ENCODE measurements around the gene P4HB.

P4HB gene

DNA sequence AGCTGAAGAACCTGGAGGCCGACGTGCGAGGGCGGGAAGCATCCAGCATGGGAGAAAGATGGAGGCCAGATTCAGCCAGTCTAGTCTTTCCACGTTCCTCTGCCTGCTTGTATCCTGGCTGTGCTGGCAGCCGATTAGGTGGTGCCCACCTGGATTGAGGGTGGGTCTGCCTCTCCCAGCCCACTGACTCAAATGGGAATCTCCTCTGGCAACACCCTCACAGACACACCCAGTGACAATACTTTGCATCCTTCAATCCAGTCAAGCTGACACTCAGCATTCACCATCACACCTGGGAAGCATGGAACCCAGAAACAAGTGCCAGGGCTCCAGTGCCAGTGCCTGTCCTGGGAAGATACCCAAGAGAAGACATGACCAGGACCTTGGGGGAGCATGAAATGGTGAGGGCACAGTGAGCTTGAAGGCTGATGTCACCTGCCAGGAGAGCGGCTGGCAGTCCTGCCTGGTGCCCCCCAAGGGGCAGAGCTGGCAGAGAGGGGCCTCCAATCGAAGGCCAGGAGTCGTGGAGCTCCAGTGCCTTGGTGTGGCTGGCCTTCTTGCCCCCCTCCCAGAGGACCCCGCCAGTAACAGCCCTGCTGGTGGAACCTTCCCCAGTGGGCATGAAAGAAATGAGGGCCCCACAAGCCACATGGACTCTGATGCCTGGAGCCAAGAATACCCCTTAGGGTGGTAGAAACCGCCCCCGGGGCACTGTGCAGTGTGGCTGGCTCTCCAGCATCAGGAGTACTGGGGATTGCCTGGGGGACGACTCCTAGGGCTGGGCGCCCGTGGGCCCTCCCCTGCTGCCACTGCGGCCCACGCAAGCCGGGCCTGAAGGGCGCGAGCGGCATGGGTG, 41.1 kb upstream of the P4HB start:
- Histone ChIP-seq H3K36me3 (ENCODE audit: insufficient read depth, low read length) (peaks cover 7% of the 10 kb centered on the region; the same call in 1 of the 2 replicates), H3K9me3 (ENCODE audit: control insufficient read depth, insufficient read depth, low read length) (no peaks in the 10 kb centered on the region), H3K4me1 (ENCODE audit: insufficient read depth, low read length) (no peaks in the 10 kb centered on the region; the same call in 1 of the 2 replicates), H3K9ac (ENCODE audit: low read depth, low read length) (peak overlapping the region; percentile 42; the same call in 1 of the 2 replicates)

DNA sequence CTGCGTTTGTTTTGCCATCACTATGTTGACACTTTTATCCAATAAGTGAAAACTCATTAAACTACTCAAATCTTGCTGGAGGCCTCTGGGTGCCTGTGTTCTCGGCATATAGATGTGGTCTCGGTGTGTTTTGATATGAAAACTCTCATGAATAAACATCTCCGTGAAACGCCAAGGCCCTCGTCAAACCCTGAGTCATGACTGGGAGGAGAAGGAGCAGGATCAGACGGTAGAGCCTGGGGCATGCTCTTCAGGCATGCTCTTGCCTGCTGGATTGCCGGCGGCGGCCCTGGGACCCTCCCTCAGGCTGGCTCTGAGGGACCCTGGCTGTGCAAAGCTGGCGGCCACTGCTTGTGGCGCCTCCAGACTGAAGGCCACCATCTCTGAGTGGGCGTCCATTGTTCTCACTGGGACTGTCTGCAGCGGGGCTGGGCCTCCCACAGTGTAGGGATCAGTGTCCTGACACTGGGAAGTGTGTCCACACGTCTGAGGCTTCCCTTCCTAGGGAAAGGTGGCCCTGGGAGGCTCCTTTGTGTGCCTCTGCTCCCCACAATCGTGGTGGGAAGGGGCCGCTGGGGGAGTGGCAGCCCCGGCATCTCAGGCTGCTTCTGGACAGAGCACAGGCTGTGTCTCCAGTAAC, 40.0 kb upstream of the P4HB start:
- Histone ChIP-seq H3K4me1 (ENCODE audit: insufficient read depth, low read length) (no peaks in the 10 kb centered on the region; the same call in 1 of the 2 replicates), H3K36me3 (ENCODE audit: insufficient read depth, low read length) (peaks cover 11% of the 10 kb centered on the region; the same call in 1 of the 2 replicates)

GRCh38 chr17:81899514-81900166, 39.3 kb upstream of the P4HB start:
- no peaks in the 10 kb centered on the region; the same call in 1 of the 2 replicates for H3K4me1 ChIP-seq (ENCODE audit: insufficient read depth, low read length)
- peaks cover 14% of the 10 kb centered on the region; the same call in 1 of the 2 replicates for H3K36me3 ChIP-seq (ENCODE audit: insufficient read depth, low read length)
- no peaks in the 10 kb centered on the region for H3K9me3 ChIP-seq (ENCODE audit: control insufficient read depth, insufficient read depth, low read length)
- no peak overlapping the region for H3K9ac ChIP-seq (ENCODE audit: low read depth, low read length)

More for the DNA sequence above, 40.0 kb upstream of the P4HB start:
- no peaks in the 10 kb centered on the region for H3K9me3 ChIP-seq (ENCODE audit: control insufficient read depth, insufficient read depth, low read length)
- no peak overlapping the region for H3K9ac ChIP-seq (ENCODE audit: low read depth, low read length)

GRCh38 chr17:81898885-81899284, 38.5 kb upstream of the P4HB start:
- Histone ChIP-seq H3K9me3 (ENCODE audit: control insufficient read depth, insufficient read depth, low read length) (no peaks in the 10 kb centered on the region), H3K9ac (ENCODE audit: low read depth, low read length) (no peak overlapping the region), H3K36me3 (ENCODE audit: insufficient read depth, low read length) (peaks cover 18% of the 10 kb centered on the region; the same call in 1 of the 2 replicates), H3K4me1 (ENCODE audit: insufficient read depth, low read length) (no peaks in the 10 kb centered on the region; the same call in 1 of the 2 replicates)

- Histone ChIP-seq H3K9ac (ENCODE audit: low read depth, low read length) (no peak overlapping the region), H3K9me3 (ENCODE audit: control insufficient read depth, insufficient read depth, low read length) (no peaks in the 10 kb centered on the region), H3K4me1 (ENCODE audit: insufficient read depth, low read length) (no peaks in the 10 kb centered on the region; the same call in 1 of the 2 replicates), H3K36me3 (ENCODE audit: insufficient read depth, low read length) (peaks cover 18% of the 10 kb centered on the region; the same call in 1 of the 2 replicates)
Observed at GRCh38 chr17:81898029-81898866, 37.9 kb upstream of the P4HB start.

- no peaks in the 10 kb centered on the region for H3K9me3 ChIP-seq (ENCODE audit: control insufficient read depth, insufficient read depth, low read length)
- H3K36me3 ChIP-seq (ENCODE audit: insufficient read depth, low read length) = peaks cover 18% of the 10 kb centered on the region
- H3K9ac ChIP-seq (ENCODE audit: low read depth, low read length) = no peak overlapping the region
- peaks cover under 1% of the 10 kb centered on the region for H3K4me1 ChIP-seq (ENCODE audit: insufficient read depth, low read length)
Observed at GRCh38 chr17:81895400-81895799, 35.1 kb upstream of the P4HB start.

GRCh38 chr17:81891303-81891552, 30.9 kb upstream of the P4HB start:
- H3K4me1 ChIP-seq (ENCODE audit: insufficient read depth, low read length) = peaks cover 8% of the 10 kb centered on the region
- H3K9ac ChIP-seq (ENCODE audit: low read depth, low read length) = peak overlapping the region; percentile 93
- H3K36me3 ChIP-seq (ENCODE audit: insufficient read depth, low read length) = peaks cover 43% of the 10 kb centered on the region
- H3K9me3 ChIP-seq (ENCODE audit: control insufficient read depth, insufficient read depth, low read length) = no peaks in the 10 kb centered on the region

DNA sequence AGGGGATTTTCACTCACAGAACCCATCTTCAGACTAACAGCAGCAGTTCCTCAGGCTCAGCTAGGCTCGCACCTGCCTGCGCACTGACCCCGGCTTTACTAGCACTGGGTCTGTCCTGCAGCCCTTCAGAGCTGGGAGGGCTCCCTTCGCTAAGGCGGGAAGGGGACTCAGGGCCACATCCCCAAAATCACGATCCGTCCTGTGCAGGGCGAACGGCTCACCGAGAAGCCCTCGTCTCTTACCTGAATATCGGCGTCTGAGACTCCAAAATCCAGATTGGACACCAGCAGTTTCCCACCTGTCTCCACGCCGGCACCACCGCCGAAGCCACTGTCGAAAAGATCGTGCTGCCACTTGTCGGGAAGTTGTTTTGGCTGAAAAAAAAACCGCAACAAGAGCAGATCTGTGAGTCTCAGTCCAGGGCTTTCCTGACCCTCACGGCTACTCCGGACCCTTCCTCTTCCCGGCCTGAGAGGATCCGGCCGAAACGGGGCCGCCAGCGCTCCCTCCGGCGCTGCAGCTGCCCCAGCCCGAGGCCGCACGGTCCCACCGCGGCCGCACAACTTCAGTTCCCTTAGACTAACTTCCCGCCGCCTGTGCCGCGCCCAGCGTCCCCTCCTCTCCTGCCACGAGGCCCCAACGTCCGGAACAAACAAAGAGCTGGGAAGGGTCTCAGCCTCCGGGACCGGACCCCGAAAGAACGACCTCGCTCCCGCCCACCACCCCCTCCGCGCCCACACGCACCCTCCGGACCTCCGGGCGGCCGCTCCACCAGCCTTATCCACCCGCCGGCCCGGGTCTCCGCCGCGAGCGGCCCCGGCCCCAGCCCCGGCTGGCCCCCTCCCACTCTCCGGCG, 30.3 kb upstream of the P4HB start:
- H3K9me3 ChIP-seq (ENCODE audit: control insufficient read depth, insufficient read depth, low read length) = no peaks in the 10 kb centered on the region
- H3K9ac ChIP-seq (ENCODE audit: low read depth, low read length) = peak overlapping the region; percentile 93
- peaks cover 8% of the 10 kb centered on the region for H3K4me1 ChIP-seq (ENCODE audit: insufficient read depth, low read length)
- H3K36me3 ChIP-seq (ENCODE audit: insufficient read depth, low read length) = peaks cover 43% of the 10 kb centered on the region

DNA sequence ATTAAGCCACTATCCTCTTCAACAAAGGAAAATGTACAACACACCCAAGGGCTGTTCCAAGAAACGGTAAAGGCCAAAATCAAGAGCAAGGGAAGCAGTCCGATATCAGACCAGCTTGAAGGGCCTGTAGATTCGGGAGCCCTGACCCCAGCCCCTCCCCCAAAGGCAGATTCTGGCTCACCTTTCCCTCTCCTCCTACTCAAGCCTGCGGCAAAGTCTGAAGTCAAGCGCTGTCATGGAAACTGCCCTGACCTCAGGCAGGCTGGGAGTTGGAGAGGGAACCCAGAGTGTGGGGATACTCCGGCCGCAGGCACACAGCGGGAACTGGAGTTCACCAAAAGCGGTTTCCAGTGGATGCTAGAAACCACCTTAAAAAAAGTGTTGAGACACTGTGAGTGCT, 29.3 kb upstream of the P4HB start:
- H3K9ac ChIP-seq (ENCODE audit: low read depth, low read length) = no peak overlapping the region
- H3K9me3 ChIP-seq (ENCODE audit: control insufficient read depth, insufficient read depth, low read length) = no peaks in the 10 kb centered on the region

DNA sequence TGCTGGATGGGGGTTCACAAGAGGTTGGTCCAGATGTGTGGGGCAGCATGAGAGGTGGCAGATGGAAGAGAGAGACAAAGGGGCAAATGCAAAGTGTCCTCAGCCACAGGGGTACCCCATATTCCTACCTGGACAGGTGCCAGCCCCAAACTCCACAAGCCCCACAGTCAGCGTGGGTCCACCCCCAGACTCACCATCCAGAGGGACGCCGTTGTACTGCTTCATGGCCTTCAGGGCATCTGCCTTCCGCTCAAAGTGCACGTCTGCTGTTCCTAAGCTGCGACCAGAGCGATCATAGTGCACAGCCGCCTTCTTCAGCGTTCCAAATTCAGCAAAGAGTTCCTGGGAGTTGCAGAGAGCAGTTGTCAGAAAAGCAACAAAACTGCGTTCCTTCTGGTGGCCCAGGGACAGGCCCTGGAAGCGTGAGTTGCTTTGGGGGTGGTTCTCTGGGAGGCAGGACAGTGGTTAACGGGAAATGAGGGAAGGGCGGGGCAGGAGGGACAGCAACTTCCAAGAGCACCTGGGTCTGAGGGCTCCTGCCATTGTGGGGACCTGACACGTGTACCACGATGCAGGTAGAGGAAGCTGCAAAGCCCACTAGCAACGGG, 28.8 kb upstream of the P4HB start:
- Histone ChIP-seq H3K36me3 (ENCODE audit: insufficient read depth, low read length) (peaks cover 39% of the 10 kb centered on the region), H3K9me3 (ENCODE audit: control insufficient read depth, insufficient read depth, low read length) (no peaks in the 10 kb centered on the region), H3K9ac (ENCODE audit: low read depth, low read length) (no peak overlapping the region), H3K4me1 (ENCODE audit: insufficient read depth, low read length) (peaks cover 8% of the 10 kb centered on the region)

More for the DNA sequence above, 29.3 kb upstream of the P4HB start:
- peaks cover 8% of the 10 kb centered on the region for H3K4me1 ChIP-seq (ENCODE audit: insufficient read depth, low read length)
- peaks cover 38% of the 10 kb centered on the region for H3K36me3 ChIP-seq (ENCODE audit: insufficient read depth, low read length)

- peaks cover 8% of the 10 kb centered on the region for H3K4me1 ChIP-seq (ENCODE audit: insufficient read depth, low read length)
- H3K9ac ChIP-seq (ENCODE audit: low read depth, low read length) = no peak overlapping the region
- peaks cover 40% of the 10 kb centered on the region for H3K36me3 ChIP-seq (ENCODE audit: insufficient read depth, low read length)
- H3K9me3 ChIP-seq (ENCODE audit: control insufficient read depth, insufficient read depth, low read length) = no peaks in the 10 kb centered on the region
Observed at GRCh38 chr17:81888105-81888987, 28.0 kb upstream of the P4HB start.

- Histone ChIP-seq H3K36me3 (ENCODE audit: insufficient read depth, low read length) (peaks cover 45% of the 10 kb centered on the region), H3K4me1 (ENCODE audit: insufficient read depth, low read length) (peaks cover 8% of the 10 kb centered on the region), H3K9me3 (ENCODE audit: control insufficient read depth, insufficient read depth, low read length) (no peaks in the 10 kb centered on the region), H3K9ac (ENCODE audit: low read depth, low read length) (no peak overlapping the region)
Observed at GRCh38 chr17:81885869-81886548, 25.7 kb upstream of the P4HB start.

All from ES-I3 (cell line).